Neural progenitor cell (in vitro differentiated cells): ENCODE results near the gene SFSWAP. TPM values are rescaled to one million over a fixed set of nuclear protein-coding genes. Genes with fewer than 3 reads are reported as not detected.
A peak's percentile ranks its signal among the peaks of the same experiment; 100 is the strongest.

Source experiments
- DNase-seq: peaks from one replicate; pipeline ENCODE4 v3.0.0-alpha.2; 2016; ENCODE audit warnings: low spot score
- H2AFZ ChIP-seq: fragments of 200-600 bp; sonication (generic); replicated peaks from 2 replicates; pipeline ENCODE4 v1.6.1; 2016; ENCODE audit warnings: antibody characterized with exemption
- H3F3A ChIP-seq: fragments of 200-600 bp; sonication (generic); 2 replicates; pipeline ENCODE4 v1.6.1; 2016; ENCODE audit warnings: antibody characterized with exemption, low read depth
- H3K27ac ChIP-seq: fragments of 200-600 bp; sonication (generic); 2 replicates; pipeline ENCODE4 v1.5.1; 2016; ENCODE audit warnings: mild to moderate bottlenecking
- H3K27me3 ChIP-seq: fragments of 200-600 bp; sonication (generic); 2 replicates; pipeline ENCODE4 v1.6.1; 2016; ENCODE audit warnings: mild to moderate bottlenecking, moderate library complexity
- H3K36me3 ChIP-seq: fragments of 200-600 bp; sonication (generic); 2 replicates; pipeline ENCODE4 v1.5.1; 2016
- H3K4me1 ChIP-seq: fragments of 200-600 bp; sonication (generic); 2 replicates; pipeline ENCODE4 v1.6.1; 2016; ENCODE audit warnings: mixed run types
- H3K4me2 ChIP-seq: fragments of 200-600 bp; sonication (generic); 2 replicates; pipeline ENCODE4 v1.6.1; 2016
- H3K4me3 ChIP-seq: fragments of 200-600 bp; sonication (generic); 2 replicates; pipeline ENCODE4 v1.5.1; 2016
- H3K79me2 ChIP-seq: fragments of 200-600 bp; sonication (generic); 2 replicates; pipeline ENCODE4 v1.6.1; 2016; ENCODE audit warnings: low read depth
- H3K9ac ChIP-seq: fragments of 200-600 bp; sonication (generic); 2 replicates; pipeline ENCODE4 v1.6.1; 2016
- H3K9me3 ChIP-seq: fragments of 200-600 bp; sonication (generic); 2 replicates; pipeline ENCODE4 v1.5.1; 2016; ENCODE audit warnings: low read depth
- H4K20me1 ChIP-seq: fragments of 200-600 bp; sonication (generic); 2 replicates; pipeline ENCODE4 v1.6.1; 2016; ENCODE audit warnings: low read depth
- H3K27ac Mint-ChIP-seq: 3 replicates; pipeline ENCODE4 v1.8.0; 2021; ENCODE audit warnings: mixed read lengths
- H3K27me3 Mint-ChIP-seq: 2 replicates; pipeline ENCODE4 v1.8.0; 2022; ENCODE audit warnings: low read depth, mild to moderate bottlenecking, inconsistent platforms, moderate library complexity, mixed read lengths; ENCODE audit not compliant: insufficient read depth
- H3K36me3 Mint-ChIP-seq: 3 replicates; pipeline ENCODE4 v1.8.0; 2021; ENCODE audit warnings: mixed read lengths
- H3K4me1 Mint-ChIP-seq: 3 replicates; pipeline ENCODE4 v1.8.0; 2021; ENCODE audit warnings: mixed read lengths
- H3K4me3 Mint-ChIP-seq: 3 replicates; pipeline ENCODE4 v1.8.0; 2021; ENCODE audit warnings: mild to moderate bottlenecking, moderate library complexity, mixed read lengths
- H3K9me3 Mint-ChIP-seq: 3 replicates; pipeline ENCODE4 v1.8.0; 2020; ENCODE audit warnings: mixed read lengths
- CTCF ChIP-seq: fragments of 200-600 bp; sonication (generic); IDR thresholded peaks from 2 replicates; pipeline ENCODE4 v1.5.1; 2017; ENCODE audit warnings: antibody characterized with exemption, mild to moderate bottlenecking
- EZH2 ChIP-seq: fragments of 200-600 bp; sonication (generic); IDR thresholded peaks from 2 replicates; pipeline ENCODE4 v1.6.1; 2017; ENCODE audit warnings: antibody characterized with exemption, mild to moderate bottlenecking, moderate library complexity
- EZH2phosphoT487 ChIP-seq: fragments of 200-600 bp; sonication (generic); IDR thresholded peaks from 2 replicates; pipeline ENCODE4 v1.6.1; 2017; ENCODE audit warnings: antibody characterized with exemption
- total RNA-seq: library from RNA; depleted of rRNA; stranded (reverse); fragments of >200 nt; gene quantifications from 2 replicates; pipeline ENCODE4 v1.2.3, GENCODE V29; 2015; ENCODE audit warnings: low replicate concordance

The SFSWAP gene
- total RNA-seq, 1 donor from 2014 or later, result 37.0 TPM

- Histone ChIP-seq H3K4me1 (no peaks in the 10 kb centered on the region), H3F3A (peaks cover 3% of the 10 kb centered on the region), H4K20me1 (no peaks in the 10 kb centered on the region), H3K9me3 (no peaks in the 10 kb centered on the region), H3K27ac (no peak overlapping the region), H3K79me2 (no peaks in the 10 kb centered on the region), H3K27me3 (peaks cover 12% of the 10 kb centered on the region), H3K9ac (no peak overlapping the region), H3K36me3 (no peaks in the 10 kb centered on the region), H3K4me3 (no peak overlapping the region), H2AFZ (no peak overlapping the region), H3K4me2 (no peak overlapping the region)
- H3K36me3 Mint-ChIP-seq, result no peaks in the 10 kb centered on the region
- no peak overlapping the region for H3K4me3 Mint-ChIP-seq
- peaks cover 7% of the 10 kb centered on the region for H3K27me3 Mint-ChIP-seq
- TF ChIP-seq CTCF, result peak; percentile 17
- no peak for TF ChIP-seq EZH2
- TF ChIP-seq EZH2phosphoT487, result no peak
- no peak overlapping the region for H3K27ac Mint-ChIP-seq
- peaks cover 6% of the 10 kb centered on the region for H3K4me1 Mint-ChIP-seq
- no peak for DNase-seq
- no peaks in the 10 kb centered on the region for H3K9me3 Mint-ChIP-seq
Observed at GRCh38 chr12:131836193-131836592, 125.3 kb downstream of the SFSWAP start.

GRCh38 chr12:131836714-131837397 is 126.0 kb downstream of the SFSWAP start:
- TF ChIP-seq EZH2phosphoT487 (no peak), EZH2 (no peak), CTCF (no peak)
- H2AFZ ChIP-seq, result no peak overlapping the region
- no peak overlapping the region for H3K4me3 ChIP-seq
- no peak for DNase-seq
- H3K27ac ChIP-seq, result no peak overlapping the region
- Mint-ChIP-seq H3K4me1 (peaks cover 6% of the 10 kb centered on the region), H3K27me3 (peaks cover 6% of the 10 kb centered on the region), H3K4me3 (no peak overlapping the region), H3K9me3 (no peaks in the 10 kb centered on the region), H3K36me3 (no peaks in the 10 kb centered on the region), H3K27ac (no peak overlapping the region)
- H3K9ac ChIP-seq, result no peak overlapping the region
- H4K20me1 ChIP-seq, result no peaks in the 10 kb centered on the region
- H3K36me3 ChIP-seq, result no peaks in the 10 kb centered on the region
- no peaks in the 10 kb centered on the region for H3K4me1 ChIP-seq
- no peaks in the 10 kb centered on the region for H3K79me2 ChIP-seq
- H3K4me2 ChIP-seq, result no peak overlapping the region
- H3K27me3 ChIP-seq, result peaks cover 7% of the 10 kb centered on the region
- no peaks in the 10 kb centered on the region for H3F3A ChIP-seq
- H3K9me3 ChIP-seq, result no peaks in the 10 kb centered on the region

GRCh38 chr12:131840643-131841416 is 129.9 kb downstream of the SFSWAP start:
- Histone ChIP-seq H3K4me2 (no peak overlapping the region), H3K4me3 (no peak overlapping the region), H3K36me3 (no peaks in the 10 kb centered on the region), H3K27ac (no peak overlapping the region), H3K27me3 (no peaks in the 10 kb centered on the region), H3K9me3 (no peaks in the 10 kb centered on the region), H4K20me1 (no peaks in the 10 kb centered on the region), H3F3A (no peaks in the 10 kb centered on the region), H3K79me2 (no peaks in the 10 kb centered on the region), H2AFZ (no peak overlapping the region), H3K9ac (no peak overlapping the region), H3K4me1 (no peaks in the 10 kb centered on the region)
- Mint-ChIP-seq H3K27me3 (peaks cover 2% of the 10 kb centered on the region), H3K36me3 (no peaks in the 10 kb centered on the region), H3K4me3 (no peak overlapping the region), H3K9me3 (no peaks in the 10 kb centered on the region), H3K4me1 (no peaks in the 10 kb centered on the region), H3K27ac (no peak overlapping the region)
- TF ChIP-seq CTCF (no peak), EZH2 (no peak), EZH2phosphoT487 (no peak)
- DNase-seq, result no peak
